HG03342 (cell line): ENCODE results near the gene GRK6.

Experiments used
- ATAC-seq: cut with Tn5 transposase; IDR thresholded peaks from one replicate; pipeline ENCODE4 v1.9.1; 2021; ENCODE audit warnings: mild to moderate bottlenecking, moderate library complexity; ENCODE audit not compliant: unreplicated experiment

The GRK6 gene

DNA sequence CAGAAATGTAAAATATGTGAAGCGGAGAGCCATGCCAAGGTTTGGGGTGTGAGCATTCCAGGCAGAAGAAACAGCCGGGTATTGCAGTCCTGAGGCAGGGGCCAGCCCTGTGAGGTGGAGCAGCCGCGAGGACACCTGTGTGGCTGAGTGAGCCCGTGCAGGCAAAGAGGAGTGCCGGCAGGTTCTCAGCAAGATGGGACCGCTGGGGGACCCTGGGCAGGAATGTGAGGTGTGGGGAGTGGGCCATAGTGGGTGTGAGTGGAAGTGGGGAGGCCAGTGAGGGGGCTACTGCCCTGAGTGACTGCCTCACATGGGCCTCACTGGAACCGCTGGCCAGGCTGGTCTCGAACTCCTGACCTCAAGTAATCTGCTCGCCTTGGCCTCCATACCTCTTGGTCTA, 12.0 kb downstream of the GRK6 start:
- no peak for ATAC-seq

DNA sequence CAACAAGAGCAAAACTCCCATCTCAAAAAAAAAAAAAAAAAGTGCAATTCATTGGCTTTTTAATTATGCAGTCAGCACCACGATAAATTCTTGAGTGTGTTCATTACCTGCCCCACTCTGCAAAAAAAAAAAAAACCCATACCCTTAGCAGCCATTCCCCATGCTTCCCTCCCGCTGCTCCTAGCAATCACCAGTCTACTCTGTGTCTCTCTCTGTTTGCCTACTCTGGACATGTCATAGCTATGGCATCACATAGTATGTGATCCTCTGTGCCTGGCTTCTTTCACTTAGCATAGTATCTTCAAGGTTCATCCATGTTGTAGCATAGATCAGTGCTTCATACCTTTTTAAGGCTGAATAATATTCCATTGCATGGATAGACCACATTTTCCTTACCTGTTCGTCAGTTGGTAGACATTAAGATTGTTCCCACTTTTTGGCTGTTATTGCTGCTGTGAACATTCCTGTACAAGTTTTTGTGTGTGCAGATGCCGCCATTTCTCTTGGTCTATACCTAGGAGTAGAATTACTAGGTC, 13.1 kb downstream of the GRK6 start:
- ATAC-seq, result no peak

GRCh38 chr5:177440211-177440989, 13.9 kb downstream of the GRK6 start:
- no peak for ATAC-seq

DNA sequence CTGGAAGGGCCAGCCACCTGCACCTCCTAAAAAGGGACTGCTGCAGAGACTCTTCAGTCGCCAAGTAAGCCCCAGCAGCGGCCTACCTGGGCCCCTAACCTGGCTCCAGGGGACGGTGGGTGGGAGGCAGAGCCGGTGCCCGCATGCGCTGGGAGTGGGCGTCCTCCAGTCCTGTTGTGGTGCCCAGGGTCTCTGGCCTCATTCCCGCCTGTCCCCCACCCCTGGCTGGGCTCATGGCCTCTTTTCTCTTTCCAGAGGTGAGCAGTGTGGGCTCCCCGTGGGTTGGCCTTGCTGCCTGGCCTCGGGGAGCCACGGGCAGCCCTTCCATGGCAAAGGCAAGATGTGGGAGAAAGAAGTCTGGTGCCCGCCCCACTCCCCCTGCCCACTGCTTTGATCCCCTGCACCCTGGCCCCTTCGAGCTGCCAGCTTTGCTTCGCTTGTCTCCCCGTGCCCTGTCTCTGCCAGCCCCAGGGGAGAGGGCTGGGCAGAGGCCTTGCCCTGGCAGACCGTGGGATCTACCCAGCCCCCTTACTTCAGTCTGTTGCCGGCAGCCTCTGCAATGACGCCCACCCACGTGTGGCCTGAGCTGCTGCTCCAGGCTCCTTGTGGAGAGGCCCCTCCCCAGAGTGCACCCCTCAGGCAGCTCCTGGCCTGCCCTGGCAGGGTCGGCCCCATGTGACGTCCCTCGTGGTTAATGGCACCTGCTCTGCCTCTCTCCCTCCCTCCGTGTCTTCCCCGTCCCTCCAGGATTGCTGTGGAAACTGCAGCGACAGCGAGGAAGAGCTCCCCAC, 14.7 kb downstream of the GRK6 start:
- no peak for ATAC-seq

DNA sequence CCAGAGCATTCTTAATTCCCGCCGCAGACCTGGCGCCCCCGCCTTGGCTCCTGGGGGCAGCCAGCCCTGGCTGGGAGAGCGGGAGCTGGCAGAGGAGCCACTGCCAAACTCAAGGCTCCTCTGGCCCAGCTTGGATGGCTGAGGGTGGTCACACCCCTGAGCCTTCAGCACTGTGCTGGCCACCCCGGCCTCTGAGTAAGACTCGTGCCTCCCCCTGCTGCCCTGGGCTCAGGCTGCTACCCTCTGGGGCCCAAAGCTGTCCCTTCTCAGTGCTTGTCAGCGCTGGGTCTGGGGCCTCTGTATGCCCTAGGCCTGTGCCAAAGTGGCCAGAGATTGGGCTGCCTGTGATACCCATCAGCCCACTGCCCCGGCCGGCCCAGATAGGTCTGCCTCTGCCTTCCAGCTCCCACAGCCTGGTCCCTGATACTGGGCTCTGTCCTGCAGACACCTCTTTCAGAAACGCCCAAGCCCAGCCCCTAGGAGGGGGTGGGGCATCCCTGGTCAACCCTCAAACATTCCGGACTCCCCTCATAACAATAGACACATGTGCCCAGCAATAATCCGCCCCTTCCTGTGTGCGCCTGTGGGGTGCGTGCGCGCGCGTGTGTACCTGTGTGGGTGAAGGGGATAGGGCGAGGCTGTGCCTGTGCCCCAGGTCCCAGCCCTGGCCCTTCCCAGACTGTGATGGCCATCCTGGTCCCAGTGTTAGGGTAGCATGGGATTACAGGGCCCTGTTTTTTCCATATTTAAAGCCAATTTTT, 15.8 kb downstream of the GRK6 start:
- ATAC-seq, result no peak

- no peak for ATAC-seq
Observed at GRCh38 chr5:177443144-177443983, 16.9 kb downstream of the GRK6 start.

GRCh38 chr5:177444106-177445051, 17.9 kb downstream of the GRK6 start:
- ATAC-seq, result no peak

- no peak for ATAC-seq
Observed at GRCh38 chr5:177445052-177445916, 18.8 kb downstream of the GRK6 start.

DNA sequence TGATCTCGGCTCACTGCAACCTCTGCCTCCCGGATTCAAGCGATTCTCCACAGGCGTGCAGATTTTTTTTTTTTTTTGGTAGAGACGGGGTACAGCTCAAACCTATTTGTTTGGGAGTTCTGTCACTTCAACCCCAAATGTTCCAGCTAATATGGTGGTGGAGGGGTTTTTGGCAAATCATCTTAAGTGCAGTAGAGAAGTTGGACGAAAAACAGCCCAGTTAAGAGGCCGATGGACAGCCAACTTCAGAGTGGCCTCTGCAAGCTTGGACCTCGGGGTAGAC, 19.4 kb downstream of the GRK6 start:
- no peak for ATAC-seq

DNA sequence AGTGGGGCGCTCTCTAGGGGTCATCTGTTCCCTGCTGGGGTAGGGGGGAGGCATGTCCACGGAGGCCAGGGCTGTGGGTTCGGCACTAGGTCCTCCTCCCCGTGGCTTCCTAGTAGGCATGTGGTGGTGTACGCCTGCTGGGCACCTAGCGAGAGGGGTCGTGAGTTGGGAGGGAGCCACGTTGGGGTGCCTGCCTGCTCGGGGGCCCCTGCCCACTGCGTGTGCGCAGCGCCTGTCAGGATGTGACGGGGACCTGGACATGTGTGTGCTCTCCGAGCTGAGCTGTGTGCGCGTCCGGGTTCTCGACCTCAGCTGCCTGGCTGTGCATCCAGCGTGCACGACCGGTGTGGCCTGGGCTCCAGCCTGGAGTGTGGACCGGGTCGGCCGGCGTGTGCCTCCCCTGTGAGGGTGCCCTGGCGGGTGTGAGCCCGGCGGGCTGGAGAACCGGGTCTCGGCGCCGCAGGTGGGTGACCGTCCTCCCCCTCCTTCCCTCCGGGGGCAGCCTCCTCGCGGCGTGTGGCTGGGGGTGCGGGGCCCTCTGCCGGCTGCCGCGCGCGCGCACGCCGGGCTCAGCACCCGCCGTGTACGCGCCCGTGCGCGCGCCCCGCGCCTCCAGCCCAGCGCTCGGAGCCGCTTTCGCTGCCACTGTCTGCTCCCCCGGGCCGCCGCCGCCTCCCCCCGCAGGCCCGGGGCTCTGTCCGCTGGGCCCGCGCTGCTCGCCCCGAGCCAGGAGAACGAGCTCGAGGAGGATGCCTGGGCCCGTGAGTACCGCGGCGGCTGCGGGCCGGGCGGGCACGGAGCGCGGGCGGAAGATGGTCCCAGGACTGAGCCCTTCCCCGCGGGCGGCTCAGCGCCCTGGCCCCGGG, 20.0 kb downstream of the GRK6 start, which contains the start of gene PRR7:
Gene PRR7, plus strand, starts transcription at position 615 of the 866 bp plus-strand sequence. CDS start 8,254 bp downstream, outside the sequence.
- ATAC-seq, result peak; percentile 56

GRCh38 chr5:177447066-177447610, 20.7 kb downstream of the GRK6 start:
- peak; percentile 46 for ATAC-seq

DNA sequence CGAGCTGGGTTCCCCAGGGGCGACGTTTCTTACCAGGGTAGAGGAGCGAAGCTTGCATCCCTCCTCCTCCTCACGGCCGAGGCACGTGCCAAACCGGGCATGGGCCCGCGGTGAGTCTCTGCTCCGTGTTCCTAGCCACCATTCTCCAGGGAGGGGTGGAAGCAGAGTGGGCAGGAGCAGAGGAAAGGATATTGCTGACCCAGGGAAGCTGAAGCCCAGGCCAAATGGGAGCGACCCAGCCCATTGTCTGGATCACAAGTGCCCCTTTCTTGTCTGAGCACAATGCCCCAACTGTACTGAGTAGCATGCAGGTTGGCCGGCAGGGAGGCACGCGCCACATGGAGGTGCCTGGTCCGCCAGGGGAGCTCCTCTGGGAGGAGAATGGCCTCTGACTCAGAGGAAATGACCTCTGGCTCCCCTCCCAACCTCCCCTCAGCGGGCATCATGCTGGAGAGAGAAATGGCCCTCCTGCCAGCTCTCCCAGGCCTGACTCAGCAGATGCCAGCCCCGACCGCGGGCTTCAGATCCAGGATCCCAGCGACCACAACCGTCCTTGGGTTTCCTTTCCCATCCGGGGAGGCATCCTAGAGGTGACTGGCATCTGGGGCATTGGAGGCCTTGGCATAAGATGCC, 21.3 kb downstream of the GRK6 start:
- ATAC-seq, result no peak

DNA sequence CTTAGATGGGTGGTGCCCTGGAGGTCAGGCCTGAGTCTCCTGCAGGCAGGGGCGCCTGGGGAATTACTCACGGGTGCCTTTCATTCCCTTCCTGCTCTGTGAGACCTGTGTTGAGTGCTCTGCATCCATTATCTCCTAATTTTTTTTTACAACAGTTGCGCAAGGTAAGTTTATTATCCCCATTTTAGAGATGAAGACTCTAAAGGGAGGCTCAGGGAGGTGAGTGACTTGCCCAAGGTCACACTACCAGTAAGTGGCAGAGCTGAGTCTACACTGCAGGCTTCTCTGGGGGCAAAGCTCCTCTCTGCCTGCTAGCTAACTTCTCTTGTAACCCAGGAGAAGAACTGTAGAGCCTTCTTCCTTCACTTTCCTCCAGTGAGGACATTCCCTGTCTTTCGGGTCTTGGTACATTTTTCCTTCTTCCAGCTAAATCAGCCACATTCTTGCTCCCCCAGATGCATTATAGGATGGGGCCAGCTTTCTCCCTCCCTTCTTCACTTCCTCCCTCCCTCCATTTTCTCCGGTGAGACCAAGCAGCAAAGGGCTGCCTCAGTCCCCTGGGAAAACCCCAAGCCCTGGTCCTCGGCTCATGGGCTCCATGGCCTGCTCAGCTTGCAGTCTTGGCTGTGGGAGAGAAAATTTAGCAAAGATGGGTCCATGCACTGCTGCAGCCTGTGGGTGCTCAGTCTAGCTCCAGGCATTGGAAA, 21.9 kb downstream of the GRK6 start:
- no peak for ATAC-seq

GRCh38 chr5:177449140-177450061, 22.9 kb downstream of the GRK6 start:
- no peak for ATAC-seq
